Adipocyte (in vitro differentiated cells): ENCODE results near the gene HRH1.
"Not testable (repeated sequence)": the region's sequence is repeated elsewhere in the genome, so short reads cannot be mapped to it uniquely, and the experiment has no call there.

Experiments used
- DNase-seq: peaks from one replicate; pipeline ENCODE4 v3.0.0-alpha.2; 2015; ENCODE audit warnings: low read depth
- H3K27me3 ChIP-seq: replicated peaks from 2 replicates; pipeline ENCODE4 v1.7.0; 2013; ENCODE audit warnings: mild to moderate bottlenecking, low read length, moderate library complexity; ENCODE audit not compliant: control insufficient read depth, insufficient read depth
- H3K36me3 ChIP-seq: 2 replicates; pipeline ENCODE4 v1.7.0; 2013; ENCODE audit warnings: low read length, mild to moderate bottlenecking, moderate library complexity; ENCODE audit not compliant: control insufficient read depth, insufficient read depth, severe bottlenecking
- H3K4me1 ChIP-seq: 2 replicates; pipeline ENCODE4 v1.7.0; 2013; ENCODE audit warnings: mild to moderate bottlenecking, low read length, moderate library complexity; ENCODE audit not compliant: control insufficient read depth, insufficient read depth
- H3K4me3 ChIP-seq: 2 replicates; pipeline ENCODE4 v1.7.0; 2013; ENCODE audit warnings: mild to moderate bottlenecking, low read length, moderate library complexity
- H3K9ac ChIP-seq: 2 replicates; pipeline ENCODE4 v1.7.0; 2013; ENCODE audit warnings: mild to moderate bottlenecking, low read length, moderate library complexity
- H3K9me3 ChIP-seq: 2 replicates; pipeline ENCODE4 v1.7.0; 2013; ENCODE audit warnings: mild to moderate bottlenecking, low read length, moderate library complexity; ENCODE audit not compliant: control insufficient read depth

HRH1 gene

DNA sequence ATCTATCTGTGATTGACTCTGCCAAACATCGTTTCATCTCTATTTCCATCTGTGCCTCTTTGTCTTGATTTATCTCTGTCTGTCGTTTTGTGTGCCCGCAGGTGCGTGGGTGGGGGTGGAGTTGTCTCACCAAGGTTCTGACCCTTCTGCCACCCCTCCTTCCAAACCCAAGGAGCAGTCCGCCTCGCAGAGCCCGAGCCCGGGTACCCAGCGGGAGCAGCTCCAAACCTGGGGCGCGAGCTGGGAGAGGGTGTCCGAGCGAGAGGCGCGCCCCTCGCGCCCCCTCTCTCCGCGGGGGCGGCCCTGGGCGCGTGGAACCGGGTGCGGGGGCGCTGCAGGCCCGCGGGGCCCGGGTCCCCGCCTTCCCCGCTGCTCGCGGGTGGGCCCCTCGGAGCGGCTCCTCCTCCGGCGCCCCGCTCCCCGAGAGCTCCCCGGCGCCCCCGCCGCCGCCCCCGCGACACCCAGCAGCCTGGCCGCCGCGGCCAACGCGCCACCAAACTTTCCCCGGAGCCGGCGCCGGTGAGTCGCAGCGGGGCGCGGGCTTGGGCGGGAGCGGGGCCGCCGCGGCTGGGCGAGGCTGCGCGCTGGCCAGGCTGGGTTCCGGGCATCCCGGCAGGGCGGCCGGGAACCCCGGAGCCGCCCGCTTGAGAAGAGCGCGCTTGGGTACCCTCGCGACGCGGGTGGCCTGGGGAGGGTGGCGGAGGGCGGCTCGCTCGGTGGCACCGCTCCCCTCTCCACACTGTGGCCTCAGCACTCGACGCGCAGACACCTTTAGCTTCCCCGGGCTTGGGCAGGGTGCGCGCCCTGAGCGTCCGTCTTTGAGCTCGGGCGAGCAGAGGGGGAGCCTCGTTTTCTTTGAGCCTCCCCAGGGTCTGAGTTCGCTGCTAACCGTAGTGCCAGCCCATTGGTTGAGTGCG, at the start of gene HRH1:
TSS of gene HRH1 (plus strand) at position 458 of the 917 bp plus-strand sequence. CDS start 104,545 bp downstream, outside the sequence.
- peak; percentile 76 for DNase-seq
- Histone ChIP-seq H3K4me1 (peaks cover 20% of the 10 kb centered on the region), H3K9me3 (no peaks in the 10 kb centered on the region), H3K36me3 (no peaks in the 10 kb centered on the region), H3K9ac (peak within 1 kb of the TSS; percentile 63), H3K27me3 (no peaks in the 10 kb centered on the region), H3K4me3 (peak within 1 kb of the TSS; percentile 80)

DNA sequence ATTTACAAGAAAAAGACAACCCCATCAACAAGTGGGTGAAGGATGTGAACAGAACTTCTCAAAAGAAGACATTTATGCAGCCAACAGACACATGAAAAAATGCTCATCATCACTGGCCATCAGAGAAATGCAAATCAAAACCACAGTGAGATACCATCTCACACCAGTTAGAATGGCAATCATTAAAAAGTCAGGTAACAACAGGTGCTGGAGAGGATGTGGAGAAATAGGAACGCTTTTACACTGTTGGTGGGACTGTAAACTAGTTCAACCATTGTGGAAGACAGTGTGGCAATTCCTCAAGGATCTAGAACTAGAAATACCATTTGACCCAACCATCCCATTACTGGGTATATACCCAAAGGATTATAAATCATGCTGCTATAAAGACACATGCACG, 41.0 kb upstream of the HRH1 start:
- not testable (repeated sequence) for H3K4me1 ChIP-seq, H3K27me3 ChIP-seq, H3K4me3 ChIP-seq

DNA sequence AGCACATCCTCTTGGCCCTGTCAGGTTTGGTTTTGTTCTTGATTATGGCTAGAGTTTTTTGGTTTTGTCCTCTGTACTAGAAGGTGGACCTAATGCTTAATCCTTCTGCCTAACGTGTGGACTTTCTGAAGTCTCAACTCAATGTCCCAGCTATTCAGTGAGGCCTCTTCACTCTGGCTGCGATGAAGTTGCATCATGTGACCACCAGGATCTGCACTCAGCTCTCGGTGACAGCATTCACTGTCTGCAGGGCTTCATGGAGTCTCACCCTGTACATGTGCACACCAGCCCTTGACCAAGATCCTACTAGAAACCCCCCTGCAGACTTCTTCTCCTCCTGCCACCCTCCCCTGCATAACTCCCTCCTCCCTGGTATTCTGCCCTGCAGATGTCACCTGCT, 38.7 kb upstream of the HRH1 start:
- no peak overlapping the region for H3K4me3 ChIP-seq
- H3K9ac ChIP-seq, result no peak overlapping the region
- no peaks in the 10 kb centered on the region for H3K4me1 ChIP-seq
- DNase-seq, result no peak
- H3K27me3 ChIP-seq, result no peaks in the 10 kb centered on the region
- H3K9me3 ChIP-seq, result no peaks in the 10 kb centered on the region
- H3K36me3 ChIP-seq, result no peaks in the 10 kb centered on the region

More for the DNA sequence above, 41.0 kb upstream of the HRH1 start:
- not testable (repeated sequence) for H3K9me3 ChIP-seq, DNase-seq, H3K9ac ChIP-seq, H3K36me3 ChIP-seq

DNA sequence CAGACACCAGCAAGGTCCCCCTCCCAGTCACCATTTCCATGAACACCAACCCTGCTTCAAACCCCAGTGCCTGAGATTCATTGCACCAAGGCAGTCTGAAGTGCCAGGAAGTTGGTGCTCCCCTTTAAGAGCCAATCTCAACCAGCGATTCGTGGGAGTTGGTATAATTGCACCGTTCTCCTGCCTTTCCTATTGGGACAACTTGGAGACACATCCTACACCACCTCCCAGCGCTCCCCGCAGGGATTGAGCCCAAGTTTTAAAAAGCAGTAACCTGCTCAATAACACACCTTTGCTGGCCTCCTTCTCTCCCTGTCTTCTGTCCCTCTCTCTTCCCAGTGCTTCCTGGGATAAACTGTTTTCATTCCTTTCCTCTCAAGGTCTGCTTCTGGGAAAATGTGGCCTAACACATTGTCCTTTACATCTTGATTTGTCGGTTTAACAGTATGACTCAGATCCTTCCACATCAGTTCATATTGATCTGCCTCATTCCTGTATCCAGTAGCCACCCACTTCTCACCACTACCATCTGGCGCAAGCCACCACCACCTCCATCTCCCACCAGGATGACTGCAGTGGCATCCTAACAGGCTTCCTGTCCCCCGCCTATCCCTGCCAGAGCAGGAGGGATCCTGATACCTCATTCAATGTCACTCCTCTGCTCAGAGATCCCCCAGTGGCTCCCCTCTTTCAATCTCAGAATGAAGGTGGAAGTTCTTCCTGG, 37.8 kb upstream of the HRH1 start:
- H3K4me3 ChIP-seq, result no peak overlapping the region

GRCh38 chr3:11117591-11117990, 36.7 kb upstream of the HRH1 start:
- H3K4me3 ChIP-seq, result no peak overlapping the region
- H3K9ac ChIP-seq, result no peak overlapping the region
- no peaks in the 10 kb centered on the region for H3K36me3 ChIP-seq
- H3K9me3 ChIP-seq, result no peaks in the 10 kb centered on the region
- no peak for DNase-seq
- H3K27me3 ChIP-seq, result no peaks in the 10 kb centered on the region
- no peaks in the 10 kb centered on the region for H3K4me1 ChIP-seq

More for the DNA sequence above, 37.8 kb upstream of the HRH1 start:
- no peaks in the 10 kb centered on the region for H3K9me3 ChIP-seq
- H3K36me3 ChIP-seq, result no peaks in the 10 kb centered on the region
- H3K27me3 ChIP-seq, result no peaks in the 10 kb centered on the region
- H3K9ac ChIP-seq, result no peak overlapping the region
- no peak for DNase-seq
- H3K4me1 ChIP-seq, result no peaks in the 10 kb centered on the region

GRCh38 chr3:11118181-11118682, 36.1 kb upstream of the HRH1 start:
- no peaks in the 10 kb centered on the region for H3K4me1 ChIP-seq
- peaks cover 6% of the 10 kb centered on the region for H3K9me3 ChIP-seq
- H3K36me3 ChIP-seq, result no peaks in the 10 kb centered on the region
- H3K9ac ChIP-seq, result no peak overlapping the region
- H3K27me3 ChIP-seq, result no peaks in the 10 kb centered on the region
- DNase-seq, result peak; percentile 65
- no peak overlapping the region for H3K4me3 ChIP-seq

DNA sequence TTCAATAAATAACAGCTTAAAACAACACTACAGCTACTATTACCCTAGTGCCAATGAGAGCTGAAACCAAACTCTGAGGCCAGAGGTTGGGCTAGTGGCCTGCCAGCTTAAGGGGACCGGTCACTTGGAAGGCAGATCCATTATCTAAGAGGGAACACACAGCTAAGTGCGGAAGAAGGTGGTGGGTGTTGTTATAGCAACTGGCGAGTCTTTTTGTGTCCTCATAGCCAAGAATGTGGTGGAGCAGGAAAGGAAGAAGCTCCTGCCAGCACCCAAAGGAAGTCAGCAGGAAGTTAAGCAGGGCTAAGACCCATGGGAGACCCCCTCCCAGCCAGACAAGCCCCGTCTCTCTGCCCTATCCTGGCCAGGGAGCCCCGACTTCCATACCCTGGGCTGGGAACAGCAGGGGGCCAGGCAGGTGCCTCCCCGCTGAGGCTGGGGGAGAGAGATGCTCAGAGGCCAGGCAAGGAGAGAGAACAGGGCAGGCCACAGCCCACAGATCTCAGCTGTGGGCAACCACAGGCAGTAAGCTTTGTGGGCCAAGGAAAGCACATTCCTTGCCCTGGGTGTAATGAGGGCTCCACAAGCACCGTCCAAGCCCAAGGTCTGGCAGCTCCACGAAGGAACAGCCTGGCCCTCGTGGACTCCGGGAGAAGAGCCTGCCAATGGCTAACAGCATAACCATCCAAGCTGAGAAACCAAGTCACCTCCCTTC, 34.0 kb upstream of the HRH1 start:
- Histone ChIP-seq H3K9me3 (peaks cover 8% of the 10 kb centered on the region), H3K4me3 (no peak overlapping the region), H3K27me3 (no peaks in the 10 kb centered on the region), H3K9ac (no peak overlapping the region), H3K4me1 (no peaks in the 10 kb centered on the region), H3K36me3 (no peaks in the 10 kb centered on the region)
- no peak for DNase-seq

- Histone ChIP-seq H3K4me1 (no peaks in the 10 kb centered on the region), H3K9me3 (peaks cover 8% of the 10 kb centered on the region), H3K36me3 (no peaks in the 10 kb centered on the region), H3K4me3 (no peak overlapping the region), H3K27me3 (no peaks in the 10 kb centered on the region), H3K9ac (no peak overlapping the region)
- DNase-seq, result no peak
Observed at GRCh38 chr3:11126653-11127052, 27.6 kb upstream of the HRH1 start.

GRCh38 chr3:11128682-11129632, 25.3 kb upstream of the HRH1 start:
- H3K9ac ChIP-seq, result no peak overlapping the region
- H3K9me3 ChIP-seq, result no peaks in the 10 kb centered on the region
- H3K4me1 ChIP-seq, result no peaks in the 10 kb centered on the region
- H3K27me3 ChIP-seq, result no peaks in the 10 kb centered on the region
- no peak overlapping the region for H3K4me3 ChIP-seq
- no peaks in the 10 kb centered on the region for H3K36me3 ChIP-seq
- no peak for DNase-seq

- Histone ChIP-seq H3K27me3 (no peaks in the 10 kb centered on the region), H3K9me3 (no peaks in the 10 kb centered on the region), H3K4me3 (no peak overlapping the region), H3K36me3 (no peaks in the 10 kb centered on the region), H3K4me1 (peaks cover 9% of the 10 kb centered on the region), H3K9ac (no peak overlapping the region)
- DNase-seq, result no peak
Observed at GRCh38 chr3:11130385-11130784, 23.9 kb upstream of the HRH1 start.
